Bronchial epithelial cell (primary cell): ENCODE data around the gene CAB39. TPM values are rescaled to one million over a fixed set of nuclear protein-coding genes. Genes with fewer than 3 reads are reported as not detected.
A peak's percentile ranks its signal among the peaks of the same experiment; 100 is the strongest.

Experiments
- DNase-seq: peaks from one replicate; pipeline ENCODE4 v3.0.0-alpha.2; 2010; ENCODE audit warnings: low read depth
- FAIRE-seq: peaks from 2 replicates; lab custom pipeline; 2011; peaks lifted over from hg19 to GRCh38; lab: Jason Lieb, UNC
- H3K27me3 ChIP-seq: 2 replicates; pipeline ENCODE4 v1.5.1; 2011; ENCODE audit warnings: low read length; ENCODE audit not compliant: control insufficient read depth, insufficient read depth
- H3K36me3 ChIP-seq: 2 replicates; pipeline ENCODE4 v1.5.1; 2011; ENCODE audit warnings: low read length; ENCODE audit not compliant: control insufficient read depth, insufficient read depth
- H3K4me3 ChIP-seq: 2 replicates; pipeline ENCODE4 v1.5.1; 2011; ENCODE audit warnings: mild to moderate bottlenecking, low read depth, low read length, control low read depth
- total RNA-seq: library from RNA; depleted of rRNA; stranded (reverse); fragments of >200 nt; gene quantifications from 2 replicates; pipeline ENCODE4 v1.2.1, GENCODE V29; 2014
- TF ChIP-seq, protein P1 (sequence below): IDR thresholded peaks from 2 replicates; pipeline ENCODE4 v1.5.1; 2011; ENCODE audit warnings: mild to moderate bottlenecking, moderate library complexity, low read length, control low read depth, inconsistent platforms; ENCODE audit not compliant: insufficient read depth, severe bottlenecking

The CAB39 gene
- total RNA-seq, 1 donor from 2014 or later, result 87.4 TPM

DNA sequence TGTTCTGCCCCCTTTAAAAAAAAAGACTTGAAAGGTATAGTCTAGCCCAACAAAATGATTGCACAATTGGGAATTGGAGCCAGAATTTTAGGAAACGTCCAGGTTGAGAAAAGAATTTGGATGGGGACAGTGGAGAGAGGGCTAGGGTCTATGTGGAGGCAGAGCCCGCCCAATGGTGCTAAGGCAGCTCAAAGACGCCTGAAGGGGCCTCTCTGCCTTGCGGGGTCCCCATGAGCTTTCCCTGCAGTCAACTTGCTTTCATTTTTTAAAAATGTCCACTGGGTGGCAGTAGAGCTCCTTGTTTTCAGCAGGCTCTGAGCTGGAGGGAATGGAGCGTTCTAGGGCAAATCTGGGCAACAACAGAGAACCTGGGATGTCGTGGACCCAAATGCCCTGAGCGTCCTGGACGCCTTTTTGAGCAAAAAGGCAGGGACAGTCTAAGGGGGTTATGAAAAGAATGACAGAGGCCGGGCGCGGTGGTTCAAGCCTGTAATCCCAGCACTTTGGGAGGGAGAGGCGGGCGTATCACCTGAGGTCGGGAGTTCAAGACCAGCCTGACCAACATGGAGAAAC, 111.8 kb downstream of the CAB39 start:
- peaks cover 2% of the 10 kb centered on the region for H3K27me3 ChIP-seq

GRCh38 chr2:230825354-230825753, 112.7 kb downstream of the CAB39 start:
- TF ChIP-seq, protein P1, sequence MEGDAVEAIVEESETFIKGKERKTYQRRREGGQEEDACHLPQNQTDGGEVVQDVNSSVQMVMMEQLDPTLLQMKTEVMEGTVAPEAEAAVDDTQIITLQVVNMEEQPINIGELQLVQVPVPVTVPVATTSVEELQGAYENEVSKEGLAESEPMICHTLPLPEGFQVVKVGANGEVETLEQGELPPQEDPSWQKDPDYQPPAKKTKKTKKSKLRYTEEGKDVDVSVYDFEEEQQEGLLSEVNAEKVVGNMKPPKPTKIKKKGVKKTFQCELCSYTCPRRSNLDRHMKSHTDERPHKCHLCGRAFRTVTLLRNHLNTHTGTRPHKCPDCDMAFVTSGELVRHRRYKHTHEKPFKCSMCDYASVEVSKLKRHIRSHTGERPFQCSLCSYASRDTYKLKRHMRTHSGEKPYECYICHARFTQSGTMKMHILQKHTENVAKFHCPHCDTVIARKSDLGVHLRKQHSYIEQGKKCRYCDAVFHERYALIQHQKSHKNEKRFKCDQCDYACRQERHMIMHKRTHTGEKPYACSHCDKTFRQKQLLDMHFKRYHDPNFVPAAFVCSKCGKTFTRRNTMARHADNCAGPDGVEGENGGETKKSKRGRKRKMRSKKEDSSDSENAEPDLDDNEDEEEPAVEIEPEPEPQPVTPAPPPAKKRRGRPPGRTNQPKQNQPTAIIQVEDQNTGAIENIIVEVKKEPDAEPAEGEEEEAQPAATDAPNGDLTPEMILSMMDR, result no peak
- FAIRE-seq (no peak), DNase-seq (no peak)

More for the DNA sequence above, 111.8 kb downstream of the CAB39 start:
- TF ChIP-seq, protein P1, result peak; percentile 71
- peak; percentile 70 for DNase-seq
- no peak overlapping the region for H3K4me3 ChIP-seq
- no peak for FAIRE-seq
- H3K36me3 ChIP-seq, result no peaks in the 10 kb centered on the region

GRCh38 chr2:230827774-230828271, 115.2 kb downstream of the CAB39 start:
- peak overlapping the region; percentile 23 for H3K4me3 ChIP-seq
- TF ChIP-seq, protein P1, result no peak

More at GRCh38 chr2:230825354-230825753, 112.7 kb downstream of the CAB39 start:
- no peak overlapping the region for H3K4me3 ChIP-seq
- no peaks in the 10 kb centered on the region for H3K36me3 ChIP-seq
- H3K27me3 ChIP-seq, result peaks cover 2% of the 10 kb centered on the region

GRCh38 chr2:230828272-230828961, 115.8 kb downstream of the CAB39 start:
- H3K4me3 ChIP-seq, result peak overlapping the region; percentile 23
- H3K27me3 ChIP-seq, result peaks cover 2% of the 10 kb centered on the region
- TF ChIP-seq, protein P1, result no peak
- no peak for DNase-seq
- H3K36me3 ChIP-seq, result no peaks in the 10 kb centered on the region
- FAIRE-seq, result no peak

More at GRCh38 chr2:230827774-230828271, 115.2 kb downstream of the CAB39 start:
- DNase-seq (no peak), FAIRE-seq (no peak)
- Histone ChIP-seq H3K27me3 (peaks cover 2% of the 10 kb centered on the region), H3K36me3 (no peaks in the 10 kb centered on the region)

DNA sequence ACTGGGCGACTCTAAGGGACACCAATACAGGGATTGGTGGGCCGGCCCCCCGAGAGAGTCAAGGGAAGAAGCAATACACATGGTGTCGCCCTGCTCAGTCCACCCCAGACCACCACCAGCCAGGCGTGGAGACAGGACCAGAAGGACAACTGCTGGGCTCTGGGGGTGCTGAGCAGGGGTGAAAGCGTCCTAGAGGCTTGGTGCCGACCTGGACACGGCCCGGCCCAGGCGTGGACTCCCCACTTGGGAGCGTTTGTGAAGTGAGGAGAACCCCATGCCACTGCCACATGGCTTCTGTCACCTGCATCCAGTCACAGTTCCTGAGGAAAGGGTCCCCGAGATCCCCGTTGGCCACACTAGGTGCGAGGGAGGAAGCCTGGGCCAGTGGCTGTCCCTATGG, 116.7 kb downstream of the CAB39 start:
- peaks cover 2% of the 10 kb centered on the region for H3K27me3 ChIP-seq
- TF ChIP-seq, protein P1, result no peak
- no peaks in the 10 kb centered on the region for H3K36me3 ChIP-seq
- DNase-seq (no peak), FAIRE-seq (no peak)
- H3K4me3 ChIP-seq, result no peak overlapping the region
